NCI-H2196 treated with DMSO at 0.1 percent for 48 hours (cell line): Measurements from ENCODE around the gene CHD9.

ENCODE experiments used
- DNase-seq: peaks from one replicate; lab custom pipeline; 2025; ENCODE audit not compliant: unreplicated experiment; lab: John Stamatoyannopoulos, UW

CHD9 gene

DNA sequence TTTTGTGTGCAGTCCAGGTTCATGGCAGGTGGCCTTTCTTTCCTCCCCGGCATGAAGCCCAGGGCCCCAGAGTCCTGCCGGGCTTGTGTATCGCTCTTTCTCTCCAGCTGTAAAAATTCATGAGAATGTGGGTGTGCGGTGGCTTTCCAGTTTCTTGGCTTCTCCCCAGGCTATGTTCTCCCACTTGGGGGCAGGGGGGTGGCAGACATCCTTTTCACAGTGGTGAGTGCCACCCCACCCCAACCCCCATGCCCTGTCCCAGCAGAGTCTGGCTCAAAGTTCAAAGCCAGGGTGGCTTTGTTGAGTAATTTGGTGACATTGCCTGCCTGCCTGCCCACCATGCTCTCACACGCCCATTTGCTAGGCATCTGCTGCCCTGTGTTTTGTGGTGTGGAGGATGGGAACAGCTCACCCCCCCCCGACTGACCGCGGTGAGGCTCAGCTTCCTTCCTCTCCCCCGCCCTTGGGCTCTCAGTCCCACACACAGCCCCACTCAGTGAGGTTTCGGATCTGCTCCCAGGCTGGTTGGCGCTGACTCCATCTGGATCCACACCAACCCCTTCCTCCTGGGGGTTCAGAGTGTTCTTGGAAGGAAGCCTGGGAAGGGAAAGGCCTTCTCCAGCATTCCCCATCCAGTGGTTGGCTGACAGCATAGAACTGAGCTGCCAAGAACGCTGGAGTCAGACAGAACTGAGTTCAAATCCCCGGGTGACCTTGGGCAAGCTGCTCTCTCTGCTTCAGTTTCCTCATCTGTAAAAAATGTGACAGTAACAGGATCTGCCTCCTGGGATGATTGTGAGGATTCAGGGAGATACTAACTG, 36.0 kb downstream of the CHD9 start:
- DNase-seq, result no peak

GRCh38 chr16:53091466-53092211, 36.8 kb downstream of the CHD9 start:
- DNase-seq, result no peak

- no peak for DNase-seq
These were observed 37.5 kb downstream of the CHD9 start for GRCh38 chr16:53092284-53092683.

DNA sequence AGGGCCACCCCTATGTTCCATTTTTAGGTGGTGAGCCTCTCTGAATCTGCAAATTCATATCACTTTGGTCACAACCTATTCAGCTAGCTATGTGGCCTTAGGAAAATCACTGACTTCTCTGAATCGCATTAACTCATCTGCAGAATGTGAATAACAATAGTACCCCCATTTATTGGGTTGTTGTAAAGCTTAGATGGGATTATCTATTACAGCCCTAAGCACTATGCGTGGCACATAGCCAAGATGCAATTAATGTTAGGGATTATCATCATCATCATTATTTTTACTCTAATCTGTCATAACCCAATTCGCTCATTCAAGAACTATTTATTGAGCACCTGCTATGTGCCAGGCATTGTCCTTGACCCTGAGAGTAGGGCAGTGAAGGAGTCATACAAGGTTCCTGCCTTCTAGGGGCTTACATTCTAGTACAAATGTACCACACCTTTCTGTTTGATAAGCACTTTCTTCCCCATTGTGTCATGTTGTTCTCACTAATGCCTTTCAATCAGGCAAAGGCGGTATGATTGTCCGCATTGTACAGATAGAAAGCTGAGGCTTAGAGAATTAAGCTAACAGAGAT, 38.5 kb downstream of the CHD9 start:
- no peak for DNase-seq

GRCh38 chr16:53094013-53094630, 39.3 kb downstream of the CHD9 start:
- DNase-seq, result no peak

- no peak for DNase-seq
These were observed 42.4 kb downstream of the CHD9 start for GRCh38 chr16:53097190-53097589.

- DNase-seq, result peak; percentile 49
These were observed 43.9 kb downstream of the CHD9 start for GRCh38 chr16:53098526-53099317.

- peak; percentile 94 for DNase-seq
These were observed 44.7 kb downstream of the CHD9 start for GRCh38 chr16:53099318-53100130.

GRCh38 chr16:53100131-53100748, 45.4 kb downstream of the CHD9 start:
- DNase-seq, result no peak

DNA sequence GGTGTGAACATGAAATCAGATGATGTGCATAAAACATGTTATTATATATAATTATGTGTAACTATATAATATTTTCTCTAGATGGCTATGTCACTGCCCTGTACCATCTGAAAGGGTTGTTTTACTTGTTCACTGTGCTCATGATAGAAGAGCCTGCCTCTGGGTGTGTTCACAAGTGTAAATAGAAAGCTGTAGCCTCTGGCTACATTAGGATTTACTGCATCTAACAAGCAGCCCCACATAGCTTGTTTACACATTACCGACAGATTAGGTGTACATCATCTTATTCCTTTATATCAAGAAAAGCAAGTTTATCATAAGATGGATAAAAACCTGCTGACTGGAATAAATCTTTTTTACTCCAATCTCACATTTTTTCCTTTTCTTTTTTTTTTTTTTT, 46.1 kb downstream of the CHD9 start:
- no peak for DNase-seq

- DNase-seq, result no peak
These were observed 49.0 kb downstream of the CHD9 start for GRCh38 chr16:53103811-53104210.

GRCh38 chr16:53105565-53105964, 50.8 kb downstream of the CHD9 start:
- DNase-seq, result no peak

DNA sequence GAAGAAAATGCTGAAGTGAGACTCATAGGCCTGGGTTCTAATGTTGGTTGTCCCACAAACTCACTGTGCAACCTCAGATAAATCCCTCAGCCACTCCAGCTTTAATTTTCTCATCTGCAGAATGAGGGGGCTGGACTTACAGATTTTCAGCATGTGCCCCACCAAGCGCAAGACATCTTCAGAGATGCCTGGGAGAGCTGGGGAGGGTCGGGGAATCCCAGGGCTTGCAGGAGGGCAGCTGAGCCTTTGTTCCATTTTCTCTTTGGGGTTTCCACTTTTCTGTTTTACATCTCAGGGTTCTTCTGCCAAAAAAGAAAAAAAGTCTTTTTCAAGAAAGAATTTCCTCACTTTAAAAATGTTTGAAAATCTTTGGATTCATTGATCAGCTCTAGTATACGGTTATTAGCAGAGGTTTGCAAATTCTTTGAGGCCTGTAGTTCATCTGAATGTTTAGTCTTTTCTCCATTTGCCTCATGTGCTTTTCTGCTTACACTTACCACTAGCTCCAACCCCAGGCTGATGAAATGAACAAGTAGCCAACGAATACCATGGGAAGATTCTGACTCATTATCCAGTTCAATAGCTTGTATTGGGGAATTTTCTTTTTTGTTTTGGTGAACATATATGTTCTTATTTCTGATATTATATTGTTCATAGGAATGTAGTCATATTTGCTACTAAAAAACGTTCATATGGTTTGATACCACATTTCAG, 56.4 kb downstream of the CHD9 start:
- no peak for DNase-seq

GRCh38 chr16:53112015-53112414, 57.2 kb downstream of the CHD9 start:
- no peak for DNase-seq

- DNase-seq, result no peak
These were observed 60.3 kb downstream of the CHD9 start for GRCh38 chr16:53115047-53115446.

GRCh38 chr16:53115773-53116172, 61.0 kb downstream of the CHD9 start:
- no peak for DNase-seq

DNA sequence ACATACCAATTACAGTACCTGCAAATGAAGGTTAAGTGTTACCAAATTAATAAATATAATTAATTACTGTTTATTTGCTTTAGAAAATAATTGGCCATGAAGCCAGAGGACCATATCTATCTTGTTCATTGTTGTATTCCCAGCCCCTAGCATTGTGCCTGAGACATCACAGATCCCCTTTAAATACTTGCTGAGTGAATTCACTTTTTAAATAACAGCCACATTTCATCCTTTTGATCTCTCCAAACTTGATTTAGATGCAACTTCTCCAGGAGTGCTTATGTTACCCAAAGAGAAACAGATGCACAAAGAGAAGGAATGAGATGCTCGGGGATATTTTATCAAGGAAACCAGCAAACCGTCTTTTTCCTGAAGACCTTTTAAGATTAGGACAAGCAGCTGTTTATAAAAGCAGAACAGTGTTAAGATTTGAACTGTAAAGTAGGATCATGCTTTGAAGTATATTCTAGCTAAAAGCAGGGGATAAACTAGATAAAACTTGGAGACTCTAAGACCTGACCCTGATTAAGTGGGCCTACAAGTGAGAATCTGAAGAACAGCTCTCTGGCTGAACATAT, 66.3 kb downstream of the CHD9 start:
- DNase-seq, result no peak

DNA sequence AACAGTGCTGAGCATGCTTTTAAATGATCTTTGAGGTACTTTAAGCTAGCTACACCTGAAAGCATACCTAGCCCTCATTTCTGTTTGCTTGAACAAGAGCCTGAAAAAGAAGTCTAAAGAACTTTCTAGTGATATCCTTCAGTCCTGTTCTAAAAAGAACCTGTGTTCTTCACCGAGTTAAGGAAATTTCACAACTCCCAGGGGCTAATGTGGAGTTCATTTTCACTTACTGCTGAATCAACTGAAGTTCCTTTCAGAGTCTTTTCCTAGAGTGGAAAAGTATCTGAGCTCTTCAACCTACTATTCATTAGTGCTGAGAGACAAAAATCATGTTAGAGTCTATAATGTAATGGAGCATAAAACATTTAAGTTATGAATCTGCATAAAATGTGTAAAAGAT, 66.9 kb downstream of the CHD9 start:
- no peak for DNase-seq

DNA sequence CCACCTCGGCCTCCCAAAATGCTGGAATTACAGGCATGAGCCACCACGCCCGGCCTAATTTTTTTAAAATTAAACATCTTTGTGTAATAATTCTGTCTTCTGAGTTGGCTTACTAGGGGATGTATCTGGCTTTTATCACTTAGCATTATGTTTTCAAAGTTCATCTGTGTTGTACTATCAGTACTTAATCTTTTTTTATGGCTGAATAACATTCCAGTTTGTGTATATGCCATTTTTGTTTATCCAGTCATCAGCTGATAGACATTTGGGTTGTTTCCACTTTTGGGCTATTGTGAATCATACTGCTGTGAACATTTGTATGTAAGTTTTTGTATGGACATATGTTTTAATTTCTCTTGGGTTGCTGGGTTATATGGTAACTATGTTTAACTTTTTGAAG, 69.0 kb downstream of the CHD9 start:
- DNase-seq, result no peak
